ACC112 (cell line): Measurements from ENCODE around the gene CACNA2D1.

ENCODE experiments used
- H2AFZ ChIP-seq: fragments of 200-600 bp; sonication (generic); one replicate; pipeline ENCODE4 v1.6.0; 2017; ENCODE audit warnings: antibody characterized with exemption, low read length; ENCODE audit not compliant: unreplicated experiment
- H3K27ac ChIP-seq: fragments of 200-600 bp; sonication (generic); 2 replicates; pipeline ENCODE4 v1.5.1; 2014; ENCODE audit warnings: low read depth, mild to moderate bottlenecking, antibody characterized with exemption, low read length, moderate library complexity
- H3K27me3 ChIP-seq: fragments of 200-600 bp; sonication (generic); 2 replicates; pipeline ENCODE4 v1.6.1; 2014; ENCODE audit warnings: mild to moderate bottlenecking, antibody characterized with exemption, low read length, moderate library complexity, mixed read lengths; ENCODE audit not compliant: insufficient read depth
- H3K36me3 ChIP-seq: fragments of 200-600 bp; sonication (generic); 2 replicates; pipeline ENCODE4 v1.6.1; 2016; ENCODE audit warnings: mild to moderate bottlenecking, antibody characterized with exemption, low read length, moderate library complexity, mixed read lengths; ENCODE audit not compliant: insufficient read depth
- H3K4me1 ChIP-seq: fragments of 200-600 bp; sonication (generic); one replicate; pipeline ENCODE4 v1.6.1; 2016; ENCODE audit warnings: low read length, mixed read lengths; ENCODE audit not compliant: insufficient read depth, unreplicated experiment, control insufficient read depth
- H3K4me3 ChIP-seq: fragments of 200-600 bp; sonication (generic); 2 replicates; pipeline ENCODE4 v1.5.1; 2014; ENCODE audit warnings: mild to moderate bottlenecking, low read depth, low read length
- H3K79me2 ChIP-seq: fragments of 200-600 bp; sonication (generic); one replicate; pipeline ENCODE4 v1.6.0; 2016; ENCODE audit warnings: low read length; ENCODE audit not compliant: control insufficient read depth, unreplicated experiment, insufficient read depth

The CACNA2D1 gene

DNA sequence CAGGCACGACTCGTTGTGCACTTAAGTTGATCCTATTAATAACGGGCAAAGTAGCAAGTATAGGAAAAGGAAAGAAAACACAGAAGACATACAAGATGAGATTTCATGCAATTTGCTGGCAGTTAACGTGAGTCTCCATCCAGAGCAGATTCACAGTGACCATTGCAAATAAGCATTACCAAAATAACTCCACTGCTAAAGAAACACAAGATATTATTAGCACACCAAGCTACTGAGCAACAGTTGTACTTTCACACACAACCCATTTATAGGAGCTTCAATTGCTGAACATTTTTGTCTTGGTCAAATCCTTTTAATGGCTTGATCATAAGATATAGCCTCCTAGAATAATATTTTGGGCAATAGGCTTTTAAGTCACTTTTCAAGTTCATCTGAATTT is 486.1 kb downstream of the CACNA2D1 start:
- H3K27ac ChIP-seq: no peak overlapping the region
- H3K4me3 ChIP-seq: no peak overlapping the region
- H3K4me1 ChIP-seq: no peaks in the 10 kb centered on the region
- H2AFZ ChIP-seq: no peak overlapping the region
- no peaks in the 10 kb centered on the region for H3K79me2 ChIP-seq
- H3K27me3 ChIP-seq: no peaks in the 10 kb centered on the region
- no peaks in the 10 kb centered on the region for H3K36me3 ChIP-seq

DNA sequence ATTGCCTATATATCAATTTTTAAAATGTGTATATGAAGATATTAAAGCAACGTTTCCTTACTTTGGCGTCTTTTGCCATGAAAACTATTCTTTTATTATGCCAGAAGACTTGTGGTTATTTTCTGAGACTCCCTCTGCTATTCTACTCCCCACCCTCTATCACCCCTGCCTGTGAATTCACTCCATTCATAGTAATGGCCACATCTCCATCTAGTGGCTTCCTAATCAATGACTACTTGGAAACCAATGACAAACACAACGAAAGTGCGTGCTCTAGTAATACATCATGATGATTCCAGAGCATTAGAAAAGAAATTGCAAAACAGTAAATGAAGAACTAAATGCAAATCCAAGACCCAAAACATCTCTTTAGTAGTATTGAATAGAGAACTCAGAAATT is 487.1 kb downstream of the CACNA2D1 start:
- no peak overlapping the region for H3K4me3 ChIP-seq
- no peaks in the 10 kb centered on the region for H3K79me2 ChIP-seq
- no peaks in the 10 kb centered on the region for H3K27me3 ChIP-seq
- H3K27ac ChIP-seq: no peak overlapping the region
- no peaks in the 10 kb centered on the region for H3K4me1 ChIP-seq
- H3K36me3 ChIP-seq: no peaks in the 10 kb centered on the region
- H2AFZ ChIP-seq: no peak overlapping the region

DNA sequence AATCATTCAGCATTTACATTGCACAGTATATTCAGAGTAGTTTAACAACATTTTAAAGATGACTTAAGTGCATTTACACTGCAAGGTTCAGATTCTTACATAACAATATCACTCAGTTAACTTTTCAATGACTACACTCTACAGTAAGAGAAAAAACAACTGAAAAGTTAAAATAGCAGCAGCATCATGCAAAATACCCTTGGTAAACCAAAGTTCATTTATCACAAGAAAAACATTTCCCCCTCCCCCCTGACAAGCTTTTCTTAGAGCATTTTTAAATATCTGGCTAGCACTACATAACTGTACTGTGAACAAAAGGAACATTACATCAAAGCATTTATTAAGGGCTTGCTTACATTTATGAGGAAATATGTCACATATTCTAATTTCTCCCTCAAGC is 494.3 kb downstream of the CACNA2D1 start:
- Histone ChIP-seq H2AFZ (no peak overlapping the region), H3K27me3 (no peaks in the 10 kb centered on the region), H3K27ac (no peak overlapping the region), H3K79me2 (no peaks in the 10 kb centered on the region), H3K36me3 (no peaks in the 10 kb centered on the region), H3K4me3 (no peak overlapping the region), H3K4me1 (no peaks in the 10 kb centered on the region)

DNA sequence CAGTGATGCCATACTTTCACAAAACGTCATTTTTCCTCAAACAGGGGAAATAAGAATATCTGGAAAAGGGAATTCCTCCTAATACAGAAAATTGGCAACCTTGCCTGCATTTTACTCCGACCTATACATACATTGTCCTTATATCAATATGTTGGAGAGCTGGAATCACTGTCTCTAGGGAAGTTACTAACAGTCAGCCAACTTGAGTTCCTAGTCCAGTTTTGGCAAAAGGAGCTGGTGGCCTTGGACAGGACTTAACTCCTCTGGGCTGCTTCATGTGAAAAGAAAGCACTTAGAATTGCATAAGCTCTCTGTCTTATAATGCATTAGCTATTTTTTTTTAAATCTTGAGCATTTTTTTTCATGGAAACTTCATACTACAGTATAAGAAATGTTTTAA is 499.5 kb downstream of the CACNA2D1 start:
- Histone ChIP-seq H3K4me3 (no peak overlapping the region), H3K27ac (no peak overlapping the region), H2AFZ (no peak overlapping the region), H3K27me3 (no peaks in the 10 kb centered on the region), H3K79me2 (no peaks in the 10 kb centered on the region), H3K36me3 (no peaks in the 10 kb centered on the region), H3K4me1 (no peaks in the 10 kb centered on the region)

DNA sequence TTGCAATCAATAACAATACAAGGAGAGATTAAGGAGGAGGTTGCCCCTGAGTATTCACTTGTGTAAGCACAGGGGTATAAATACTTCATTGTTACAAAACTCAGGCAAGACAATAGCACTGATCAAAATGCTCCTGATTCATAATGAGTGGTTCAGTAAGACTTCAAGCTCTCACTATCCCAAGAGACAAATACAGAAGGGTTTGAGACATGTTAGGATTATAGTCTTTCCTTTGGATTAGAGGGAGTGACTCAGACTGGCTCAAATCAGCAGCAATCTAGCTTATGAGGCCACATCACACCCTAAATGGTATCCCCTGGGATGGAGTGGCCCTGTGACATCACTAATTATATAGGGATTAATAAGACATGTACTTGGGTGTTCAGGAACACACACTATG is 506.5 kb downstream of the CACNA2D1 start:
- H3K27ac ChIP-seq: no peak overlapping the region
- H3K36me3 ChIP-seq: no peaks in the 10 kb centered on the region
- no peaks in the 10 kb centered on the region for H3K4me1 ChIP-seq
- no peaks in the 10 kb centered on the region for H3K79me2 ChIP-seq
- H3K4me3 ChIP-seq: no peak overlapping the region
- H2AFZ ChIP-seq: no peak overlapping the region
- no peaks in the 10 kb centered on the region for H3K27me3 ChIP-seq

DNA sequence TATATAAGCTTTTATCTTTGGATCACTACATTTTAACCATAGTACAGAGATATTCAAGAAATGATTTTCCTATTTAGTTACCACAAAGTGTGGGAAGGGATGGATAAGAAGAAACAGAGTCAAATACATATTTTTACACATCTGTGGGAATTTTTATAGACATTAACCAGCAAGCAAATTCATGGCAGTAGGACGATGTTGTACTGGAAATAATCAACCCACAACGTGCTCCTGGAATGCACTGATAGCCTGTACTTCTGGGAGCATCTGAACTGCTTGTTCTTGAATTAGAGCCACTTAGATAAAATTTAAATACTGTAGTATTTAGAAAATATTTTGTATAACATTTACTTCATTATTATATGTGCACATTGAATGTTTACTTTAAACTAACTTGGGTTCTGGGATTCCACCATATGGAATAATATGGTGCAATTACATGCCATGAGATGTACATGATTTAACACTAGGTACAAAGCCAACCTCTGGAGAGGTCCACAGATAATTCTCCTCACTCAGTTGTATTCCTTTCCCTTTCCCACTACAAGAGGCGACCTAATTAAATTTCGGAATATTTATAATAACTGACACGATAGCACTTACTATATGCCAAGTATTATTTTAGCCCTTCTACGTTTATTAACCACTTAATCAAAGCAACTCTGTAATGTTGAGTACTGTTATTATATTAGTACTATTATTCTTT is 508.8 kb downstream of the CACNA2D1 start:
- Histone ChIP-seq H2AFZ (no peak overlapping the region), H3K27ac (no peak overlapping the region), H3K36me3 (no peaks in the 10 kb centered on the region), H3K27me3 (no peaks in the 10 kb centered on the region), H3K79me2 (no peaks in the 10 kb centered on the region), H3K4me1 (no peaks in the 10 kb centered on the region), H3K4me3 (no peak overlapping the region)

DNA sequence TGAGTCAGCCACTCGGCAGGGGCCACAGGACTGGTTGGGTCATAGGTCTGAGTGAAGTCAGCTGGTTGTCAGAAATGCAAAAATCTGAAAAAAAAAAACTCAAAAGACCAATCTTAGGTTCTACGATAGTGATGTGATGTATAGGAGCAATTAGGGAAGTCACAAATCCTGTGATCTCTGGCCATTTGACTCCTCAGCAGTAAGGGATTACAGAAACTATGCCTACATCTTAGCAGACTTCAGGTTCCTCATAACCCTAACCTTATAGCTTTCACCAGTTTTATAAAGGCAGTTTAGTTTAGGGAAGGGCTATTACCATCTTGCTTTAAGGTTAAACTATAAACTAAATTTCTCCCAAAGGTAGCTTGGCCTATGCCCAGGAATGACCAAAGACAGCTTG is 510.6 kb downstream of the CACNA2D1 start:
- H3K4me3 ChIP-seq: no peak overlapping the region
- H3K27me3 ChIP-seq: no peaks in the 10 kb centered on the region
- H2AFZ ChIP-seq: no peak overlapping the region
- no peaks in the 10 kb centered on the region for H3K36me3 ChIP-seq
- H3K27ac ChIP-seq: no peak overlapping the region
- H3K79me2 ChIP-seq: no peaks in the 10 kb centered on the region
- peaks cover 6% of the 10 kb centered on the region for H3K4me1 ChIP-seq

DNA sequence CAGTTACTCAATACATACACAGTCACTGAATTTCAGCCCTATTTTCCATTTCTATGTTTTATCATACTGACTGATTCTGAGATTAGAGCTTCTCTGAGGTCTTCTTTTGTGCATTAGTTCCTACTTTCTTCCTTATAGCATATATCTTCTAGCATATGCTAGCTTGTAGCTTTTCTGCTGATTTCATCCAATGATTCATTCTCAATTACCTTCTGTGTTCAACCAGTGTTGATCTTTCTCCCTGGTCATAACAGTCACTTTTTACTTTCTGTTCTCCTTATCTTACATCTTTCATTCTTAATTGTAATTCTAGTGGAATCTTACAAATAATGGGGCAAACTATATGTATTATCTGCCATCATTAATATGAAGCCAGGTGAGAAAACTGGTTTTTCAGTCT is 514.2 kb downstream of the CACNA2D1 start:
- Histone ChIP-seq H3K79me2 (no peaks in the 10 kb centered on the region), H3K27ac (0 out of 2 replicates have a peak overlapping the region, but pooled peaks have one; percentile 22), H3K4me3 (no peak overlapping the region), H3K4me1 (peaks cover 6% of the 10 kb centered on the region), H3K27me3 (no peaks in the 10 kb centered on the region), H2AFZ (peak overlapping the region; percentile 61), H3K36me3 (no peaks in the 10 kb centered on the region)

DNA sequence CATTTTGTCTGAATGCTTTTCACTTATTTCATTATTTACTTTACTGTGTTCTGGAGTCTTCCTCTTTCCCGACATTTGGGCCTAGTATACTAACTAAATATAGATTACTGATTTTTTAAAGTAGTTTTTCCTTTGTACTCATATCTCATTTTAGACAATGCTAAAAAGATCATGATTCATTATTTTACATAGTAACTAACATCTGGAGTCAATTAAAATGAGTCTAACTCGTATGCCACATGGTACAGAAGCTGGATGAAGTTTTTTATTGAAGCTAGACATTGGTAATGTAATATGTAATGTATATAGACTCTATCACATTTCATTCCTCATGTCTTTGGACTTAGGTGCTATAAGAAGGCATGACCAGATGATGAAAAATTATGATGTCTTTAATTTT is 517.4 kb downstream of the CACNA2D1 start:
- Histone ChIP-seq H2AFZ (no peak overlapping the region), H3K36me3 (no peaks in the 10 kb centered on the region), H3K27me3 (no peaks in the 10 kb centered on the region), H3K79me2 (no peaks in the 10 kb centered on the region), H3K4me1 (peaks cover 6% of the 10 kb centered on the region), H3K27ac (no peak overlapping the region), H3K4me3 (no peak overlapping the region)

DNA sequence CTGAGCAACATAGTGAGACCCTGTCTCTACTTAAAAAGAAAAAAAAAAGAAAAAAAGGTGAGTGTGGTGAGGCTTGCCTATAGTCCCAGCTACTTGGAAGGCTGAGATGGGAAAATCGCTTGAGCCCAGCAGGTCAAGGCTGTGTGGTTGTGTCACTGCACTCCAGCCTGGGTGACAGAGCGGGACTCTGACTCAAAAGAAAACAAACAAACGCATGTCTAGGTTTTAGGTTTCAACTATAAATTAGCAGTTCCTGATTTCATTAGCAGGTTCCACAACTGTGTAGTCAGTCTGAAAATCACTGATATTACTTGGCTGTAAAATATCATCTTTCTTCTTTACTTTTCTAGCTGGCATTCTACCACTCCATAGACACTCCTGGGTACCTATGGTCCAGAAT is 518.0 kb downstream of the CACNA2D1 start:
- no peak overlapping the region for H3K27ac ChIP-seq
- no peaks in the 10 kb centered on the region for H3K36me3 ChIP-seq
- no peak overlapping the region for H2AFZ ChIP-seq
- no peaks in the 10 kb centered on the region for H3K27me3 ChIP-seq
- H3K4me1 ChIP-seq: peaks cover 6% of the 10 kb centered on the region
- no peaks in the 10 kb centered on the region for H3K79me2 ChIP-seq
- no peak overlapping the region for H3K4me3 ChIP-seq

DNA sequence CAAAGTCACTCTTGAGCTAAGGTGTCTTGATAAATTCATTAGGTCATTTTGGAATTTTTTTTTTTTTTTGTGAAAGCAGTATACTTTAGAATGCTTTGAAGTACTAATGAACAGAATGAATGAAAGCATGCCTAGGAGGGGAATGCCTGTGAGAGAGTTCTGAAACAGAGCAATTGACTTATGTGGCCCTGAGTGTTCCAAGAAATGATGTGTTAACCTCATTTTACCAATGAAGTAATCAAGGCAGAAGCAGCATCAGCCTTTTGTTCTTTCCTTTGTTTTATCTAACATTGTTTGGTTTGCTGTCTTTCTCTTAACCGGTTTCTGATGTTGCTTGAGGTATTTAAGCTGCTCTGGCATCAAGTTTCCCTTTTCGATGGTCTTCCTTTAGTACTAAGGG is 519.1 kb downstream of the CACNA2D1 start:
- H3K4me3 ChIP-seq: no peak overlapping the region
- H3K36me3 ChIP-seq: no peaks in the 10 kb centered on the region
- peaks cover 6% of the 10 kb centered on the region for H3K4me1 ChIP-seq
- no peaks in the 10 kb centered on the region for H3K79me2 ChIP-seq
- H2AFZ ChIP-seq: no peak overlapping the region
- no peak overlapping the region for H3K27ac ChIP-seq
- H3K27me3 ChIP-seq: no peaks in the 10 kb centered on the region
